Measurements from ENCODE around the gene SERPINE1. TPM values are rescaled to one million over a fixed set of nuclear protein-coding genes. Genes with fewer than 3 reads are reported as not detected.

SERPINE1 gene
- total and polyA plus RNA-seq, 2 of the 13 experiments (the other 11 are each of a cell fraction or from before 2014, with no cell fraction given) = 21.2 to 1,576 TPM

DNA sequence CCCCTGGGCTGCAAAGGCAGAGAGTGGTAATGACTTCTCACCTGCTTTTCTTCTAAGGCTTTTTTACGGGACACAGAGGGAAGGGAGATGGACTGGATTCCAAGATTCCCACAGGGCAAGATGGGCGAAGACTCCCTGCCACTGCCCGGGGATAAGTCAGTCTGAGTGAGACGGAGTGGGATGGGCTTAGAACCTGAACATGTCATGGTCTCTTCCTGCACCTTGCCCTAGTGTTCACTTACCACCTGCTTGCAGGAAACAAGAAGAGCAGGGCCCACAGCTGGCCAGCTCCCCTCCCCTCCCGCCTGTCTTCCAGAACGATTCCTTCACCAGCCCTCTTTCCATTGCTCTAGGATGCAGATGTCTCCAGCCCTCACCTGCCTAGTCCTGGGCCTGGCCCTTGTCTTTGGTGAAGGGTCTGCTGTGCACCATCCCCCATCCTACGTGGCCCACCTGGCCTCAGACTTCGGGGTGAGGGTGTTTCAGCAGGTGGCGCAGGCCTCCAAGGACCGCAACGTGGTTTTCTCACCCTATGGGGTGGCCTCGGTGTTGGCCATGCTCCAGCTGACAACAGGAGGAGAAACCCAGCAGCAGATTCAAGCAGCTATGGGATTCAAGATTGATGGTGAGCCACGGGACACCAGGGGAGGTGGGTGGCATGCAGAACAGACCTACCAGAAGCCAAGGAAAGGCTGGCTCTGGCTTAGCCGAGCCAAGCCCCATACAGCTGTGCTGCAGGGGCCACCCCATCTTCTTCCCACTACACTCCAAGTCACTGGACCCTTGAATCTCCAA, 1.3 kb downstream of the SERPINE1 start (continued):
- 0 out of 2 replicates have a peak, but pooled peaks have one; percentile 56 for TF ChIP-seq ZNF451 (CRISPR knock-in tag; IDR thresholded peaks at IDR 0.05)
- peak; percentile 61; the same call in 1 of the 2 replicates for TF ChIP-seq ZFP37 (CRISPR knock-in tag; IDR thresholded peaks at IDR 0.05; ENCODE audit: borderline replicate concordance)
- 0 out of 2 replicates have a peak, but pooled peaks have one; percentile 21 for TF ChIP-seq ZNF431 (CRISPR knock-in tag; IDR thresholded peaks at IDR 0.05; ENCODE audit: borderline replicate concordance, low read depth)
- no peak for TF ChIP-seq ZFP41 (CRISPR knock-in tag; IDR thresholded peaks at IDR 0.05; ENCODE audit: borderline replicate concordance)
- TF ChIP-seq NR1H2 (CRISPR knock-in tag; IDR thresholded peaks at IDR 0.05; ENCODE audit: borderline replicate concordance, low read depth) = peak; percentile 61; the same call in 1 of the 2 replicates
- no peak for TF ChIP-seq PHF8 (CRISPR knock-in tag; IDR thresholded peaks at IDR 0.05)
- 0 out of 2 replicates have a peak, but pooled peaks have one; percentile 40 for TF ChIP-seq SIN3A (IDR thresholded peaks at IDR 0.05; ENCODE audit: borderline replicate concordance, low read depth, low read length)
- no peak for TF ChIP-seq CENPT (CRISPR knock-in tag; IDR thresholded peaks at IDR 0.05; ENCODE audit: low read depth)
- TF ChIP-seq, protein P1, sequence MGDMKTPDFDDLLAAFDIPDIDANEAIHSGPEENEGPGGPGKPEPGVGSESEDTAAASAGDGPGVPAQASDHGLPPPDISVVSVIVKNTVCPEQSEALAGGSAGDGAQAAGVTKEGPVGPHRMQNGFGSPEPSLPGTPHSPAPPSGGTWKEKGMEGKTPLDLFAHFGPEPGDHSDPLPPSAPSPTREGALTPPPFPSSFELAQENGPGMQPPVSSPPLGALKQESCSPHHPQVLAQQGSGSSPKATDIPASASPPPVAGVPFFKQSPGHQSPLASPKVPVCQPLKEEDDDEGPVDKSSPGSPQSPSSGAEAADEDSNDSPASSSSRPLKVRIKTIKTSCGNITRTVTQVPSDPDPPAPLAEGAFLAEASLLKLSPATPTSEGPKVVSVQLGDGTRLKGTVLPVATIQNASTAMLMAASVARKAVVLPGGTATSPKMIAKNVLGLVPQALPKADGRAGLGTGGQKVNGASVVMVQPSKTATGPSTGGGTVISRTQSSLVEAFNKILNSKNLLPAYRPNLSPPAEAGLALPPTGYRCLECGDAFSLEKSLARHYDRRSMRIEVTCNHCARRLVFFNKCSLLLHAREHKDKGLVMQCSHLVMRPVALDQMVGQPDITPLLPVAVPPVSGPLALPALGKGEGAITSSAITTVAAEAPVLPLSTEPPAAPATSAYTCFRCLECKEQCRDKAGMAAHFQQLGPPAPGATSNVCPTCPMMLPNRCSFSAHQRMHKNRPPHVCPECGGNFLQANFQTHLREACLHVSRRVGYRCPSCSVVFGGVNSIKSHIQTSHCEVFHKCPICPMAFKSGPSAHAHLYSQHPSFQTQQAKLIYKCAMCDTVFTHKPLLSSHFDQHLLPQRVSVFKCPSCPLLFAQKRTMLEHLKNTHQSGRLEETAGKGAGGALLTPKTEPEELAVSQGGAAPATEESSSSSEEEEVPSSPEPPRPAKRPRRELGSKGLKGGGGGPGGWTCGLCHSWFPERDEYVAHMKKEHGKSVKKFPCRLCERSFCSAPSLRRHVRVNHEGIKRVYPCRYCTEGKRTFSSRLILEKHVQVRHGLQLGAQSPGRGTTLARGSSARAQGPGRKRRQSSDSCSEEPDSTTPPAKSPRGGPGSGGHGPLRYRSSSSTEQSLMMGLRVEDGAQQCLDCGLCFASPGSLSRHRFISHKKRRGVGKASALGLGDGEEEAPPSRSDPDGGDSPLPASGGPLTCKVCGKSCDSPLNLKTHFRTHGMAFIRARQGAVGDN (CRISPR knock-in tag; IDR thresholded peaks at IDR 0.05) = peak; percentile 79
- TF ChIP-seq, protein P2, sequence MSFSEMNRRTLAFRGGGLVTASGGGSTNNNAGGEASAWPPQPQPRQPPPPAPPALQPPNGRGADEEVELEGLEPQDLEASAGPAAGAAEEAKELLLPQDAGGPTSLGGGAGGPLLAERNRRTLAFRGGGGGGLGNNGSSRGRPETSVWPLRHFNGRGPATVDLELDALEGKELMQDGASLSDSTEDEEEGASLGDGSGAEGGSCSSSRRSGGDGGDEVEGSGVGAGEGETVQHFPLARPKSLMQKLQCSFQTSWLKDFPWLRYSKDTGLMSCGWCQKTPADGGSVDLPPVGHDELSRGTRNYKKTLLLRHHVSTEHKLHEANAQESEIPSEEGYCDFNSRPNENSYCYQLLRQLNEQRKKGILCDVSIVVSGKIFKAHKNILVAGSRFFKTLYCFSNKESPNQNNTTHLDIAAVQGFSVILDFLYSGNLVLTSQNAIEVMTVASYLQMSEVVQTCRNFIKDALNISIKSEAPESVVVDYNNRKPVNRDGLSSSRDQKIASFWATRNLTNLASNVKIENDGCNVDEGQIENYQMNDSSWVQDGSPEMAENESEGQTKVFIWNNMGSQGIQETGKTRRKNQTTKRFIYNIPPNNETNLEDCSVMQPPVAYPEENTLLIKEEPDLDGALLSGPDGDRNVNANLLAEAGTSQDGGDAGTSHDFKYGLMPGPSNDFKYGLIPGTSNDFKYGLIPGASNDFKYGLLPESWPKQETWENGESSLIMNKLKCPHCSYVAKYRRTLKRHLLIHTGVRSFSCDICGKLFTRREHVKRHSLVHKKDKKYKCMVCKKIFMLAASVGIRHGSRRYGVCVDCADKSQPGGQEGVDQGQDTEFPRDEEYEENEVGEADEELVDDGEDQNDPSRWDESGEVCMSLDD (CRISPR knock-in tag; IDR thresholded peaks at IDR 0.05; ENCODE audit: borderline replicate concordance) = no peak
- no peak for TF ChIP-seq TRIM22 (IDR thresholded peaks at IDR 0.05)
- peak; percentile 18; the same call in 1 of the 2 replicates for TF ChIP-seq ZFY (CRISPR knock-in tag; IDR thresholded peaks at IDR 0.05)
- 0 out of 2 replicates have a peak, but pooled peaks have one; percentile 7 for TF ChIP-seq ZNF513 (CRISPR knock-in tag; conservative IDR thresholded peaks at IDR 0.05)
- 0 out of 2 replicates have a peak, but pooled peaks have one; percentile 25 for TF ChIP-seq ZNF235 (CRISPR knock-in tag; IDR thresholded peaks at IDR 0.05; ENCODE audit: borderline replicate concordance)
- 0 out of 2 replicates have a peak, but pooled peaks have one; percentile 27 for TF ChIP-seq SALL1 (CRISPR knock-in tag; IDR thresholded peaks at IDR 0.05)
- no peak for TF ChIP-seq DBP (CRISPR knock-in tag; IDR thresholded peaks at IDR 0.05; ENCODE audit: not compliant biosample characterization)

Measured in HepG2 (cell line).